NCI-H1417 treated with DMSO at 0.1 percent for 48 hours (cell line): ENCODE results near the gene NKAIN2.

Source experiments
- DNase-seq: peaks from one replicate; lab custom pipeline; 2025; lab: John Stamatoyannopoulos, UW

The NKAIN2 gene

GRCh38 chr6:124590001-124590400 is 786.3 kb downstream of the NKAIN2 start:
- DNase-seq: no peak

GRCh38 chr6:124599656-124600055 is 796.0 kb downstream of the NKAIN2 start:
- no peak for DNase-seq

GRCh38 chr6:124604719-124605118 is 801.1 kb downstream of the NKAIN2 start:
- no peak for DNase-seq

- DNase-seq: no peak
These were observed 803.5 kb downstream of the NKAIN2 start for GRCh38 chr6:124607119-124607627.

- DNase-seq: no peak
These were observed 809.4 kb downstream of the NKAIN2 start for GRCh38 chr6:124613031-124613430.

- no peak for DNase-seq
These were observed 818.7 kb downstream of the NKAIN2 start for GRCh38 chr6:124622351-124622750.

- DNase-seq: no peak
These were observed 830.0 kb downstream of the NKAIN2 start for GRCh38 chr6:124633655-124634054.

- DNase-seq: no peak
These were observed 836.8 kb downstream of the NKAIN2 start for GRCh38 chr6:124640432-124640831.

- DNase-seq: no peak
These were observed 852.2 kb downstream of the NKAIN2 start for GRCh38 chr6:124655866-124656265.

GRCh38 chr6:124658053-124658452 is 854.4 kb downstream of the NKAIN2 start:
- DNase-seq: no peak

GRCh38 chr6:124659427-124659826 is 855.8 kb downstream of the NKAIN2 start:
- DNase-seq: no peak

- no peak for DNase-seq
These were observed 856.5 kb downstream of the NKAIN2 start for GRCh38 chr6:124660185-124660584.

GRCh38 chr6:124661097-124661661 is 857.5 kb downstream of the NKAIN2 start:
- DNase-seq: no peak

GRCh38 chr6:124668028-124668427 is 864.4 kb downstream of the NKAIN2 start:
- DNase-seq: no peak

- no peak for DNase-seq
These were observed 866.2 kb downstream of the NKAIN2 start for GRCh38 chr6:124669713-124670480.

GRCh38 chr6:124670801-124671200 is 867.1 kb downstream of the NKAIN2 start:
- peak; percentile 68 for DNase-seq

- DNase-seq: no peak
These were observed 867.7 kb downstream of the NKAIN2 start for GRCh38 chr6:124671324-124671723.

- no peak for DNase-seq
These were observed 870.4 kb downstream of the NKAIN2 start for GRCh38 chr6:124674042-124674441.

GRCh38 chr6:124676033-124676432 is 872.4 kb downstream of the NKAIN2 start:
- DNase-seq: no peak

- DNase-seq: no peak
These were observed 874.2 kb downstream of the NKAIN2 start for GRCh38 chr6:124677874-124678273.

GRCh38 chr6:124679387-124679786 is 875.7 kb downstream of the NKAIN2 start:
- DNase-seq: no peak

GRCh38 chr6:124682751-124683150 is 879.1 kb downstream of the NKAIN2 start:
- no peak for DNase-seq

GRCh38 chr6:124683507-124683906 is 879.8 kb downstream of the NKAIN2 start:
- no peak for DNase-seq

- DNase-seq: no peak
These were observed 881.0 kb downstream of the NKAIN2 start for GRCh38 chr6:124684621-124685020.
